Measurements from ENCODE around the gene DSG3.
A peak's percentile ranks its signal among the peaks of the same experiment; 100 is the strongest.
"Not testable (repeated sequence)": the region's sequence is repeated elsewhere in the genome, so short reads cannot be mapped to it uniquely, and the experiment has no call there.

Gene DSG3

GRCh38 chr18:31491586-31491985, 44.0 kb downstream of the DSG3 start:
- DNase-seq (ENCODE audit: low read depth) = no peak

GRCh38 chr18:31492671-31493070, 45.1 kb downstream of the DSG3 start:
- DNase-seq (ENCODE audit: low read depth) = no peak

- no peak for DNase-seq (ENCODE audit: low read depth)
These were observed 45.6 kb downstream of the DSG3 start for GRCh38 chr18:31493171-31493570.

DNA sequence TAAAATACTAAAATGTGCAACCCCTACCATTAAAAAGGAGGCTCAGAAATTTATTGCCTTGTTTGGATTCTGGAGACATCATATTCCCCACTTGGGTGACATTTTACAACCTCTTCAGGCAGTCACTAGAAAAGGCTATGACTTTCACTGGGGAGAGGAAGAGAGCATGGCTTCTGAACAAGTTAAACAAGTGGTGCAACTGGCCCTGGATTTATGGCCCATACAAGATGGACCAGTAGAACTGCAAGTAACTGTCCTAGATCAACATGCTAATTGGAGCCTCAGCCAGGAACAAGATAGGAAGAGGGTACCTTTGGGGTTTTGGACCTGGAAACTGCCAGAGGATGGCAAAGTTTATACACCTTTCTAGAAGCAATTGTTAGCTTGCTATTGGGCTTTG, 46.4 kb downstream of the DSG3 start:
- DNase-seq (ENCODE audit: low read depth) = no peak

DNA sequence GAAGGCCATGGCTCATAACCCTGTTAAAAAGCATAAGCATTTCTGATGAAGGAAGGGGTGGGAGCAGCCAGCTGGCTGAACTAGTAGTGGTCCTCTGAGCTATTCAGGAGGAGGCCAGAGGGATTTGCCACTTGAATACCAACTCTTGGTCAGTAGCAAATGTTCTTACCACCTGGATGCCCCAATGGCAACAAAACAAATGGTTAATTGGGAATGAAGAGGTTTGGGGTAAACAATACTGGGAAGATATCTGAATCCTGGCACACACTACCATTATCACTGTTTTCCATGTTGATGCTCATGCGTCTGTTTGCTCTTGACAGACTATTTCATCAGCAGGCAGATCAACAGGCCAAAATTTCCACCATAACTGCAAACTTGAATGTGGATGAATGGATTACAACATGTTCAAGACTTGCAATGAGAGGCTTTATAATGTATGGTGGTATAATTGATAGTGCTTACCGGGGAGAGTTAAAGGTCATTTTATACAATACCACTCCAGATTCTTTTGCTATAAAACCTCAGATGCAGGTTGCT, 47.2 kb downstream of the DSG3 start:
- not testable (repeated sequence) for DNase-seq (ENCODE audit: low read depth)

GRCh38 chr18:31497404-31497835, 49.9 kb downstream of the DSG3 start:
- DNase-seq (ENCODE audit: low read depth) = no peak

GRCh38 chr18:31497836-31498573, 50.5 kb downstream of the DSG3 start, which contains the start of gene DSG2:
Gene DSG2, plus strand, starts transcription at chr18:31498177. Its CDS starts 75 bp downstream, at chr18:31498252.
- peak; percentile 27 for DNase-seq (ENCODE audit: low read depth)

DNA sequence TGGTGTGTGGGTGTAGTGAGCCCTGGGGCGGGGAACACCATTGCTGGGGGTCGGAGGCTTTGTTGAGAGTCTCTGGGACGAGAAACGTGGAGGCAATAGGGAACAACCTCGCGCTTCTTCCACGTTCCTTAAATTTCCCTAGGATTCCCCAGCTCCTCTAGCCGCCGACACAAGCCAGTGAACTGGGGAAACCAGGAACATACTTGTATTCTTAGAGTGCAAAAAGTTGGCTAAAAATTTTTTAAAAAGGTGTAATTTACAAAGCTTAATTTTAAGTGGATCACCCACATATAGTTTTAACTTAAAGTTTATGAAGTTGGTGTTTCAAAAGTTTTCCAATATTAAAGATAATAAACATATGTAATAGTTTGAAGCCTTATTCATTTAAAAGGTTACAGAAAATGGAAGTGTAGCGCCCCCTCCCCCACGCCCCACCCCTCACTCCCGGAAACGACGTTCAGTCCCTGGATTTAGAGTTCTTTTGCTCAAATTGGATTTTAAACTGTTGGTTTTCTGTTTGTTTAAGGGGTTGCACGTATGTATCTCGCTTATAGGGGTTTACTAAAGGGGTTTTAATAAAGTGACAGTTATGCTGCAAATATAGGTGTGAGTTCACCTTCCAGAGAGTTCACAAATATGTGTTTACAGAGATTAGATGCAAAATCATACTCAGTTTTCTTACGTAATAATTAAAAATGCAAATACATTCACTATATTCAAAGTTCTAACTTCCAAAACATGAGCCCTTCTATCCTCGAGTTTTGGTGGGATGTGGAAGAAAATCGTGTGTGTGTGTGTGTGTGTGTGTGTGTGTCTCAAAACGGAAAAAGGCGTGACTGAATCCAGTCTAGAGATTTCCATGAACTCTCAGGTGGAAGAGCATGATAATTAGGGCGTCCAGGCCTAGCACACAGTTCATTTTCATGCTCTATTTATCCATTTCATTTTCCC, 51.3 kb downstream of the DSG3 start:
- DNase-seq (ENCODE audit: low read depth) = no peak

DNA sequence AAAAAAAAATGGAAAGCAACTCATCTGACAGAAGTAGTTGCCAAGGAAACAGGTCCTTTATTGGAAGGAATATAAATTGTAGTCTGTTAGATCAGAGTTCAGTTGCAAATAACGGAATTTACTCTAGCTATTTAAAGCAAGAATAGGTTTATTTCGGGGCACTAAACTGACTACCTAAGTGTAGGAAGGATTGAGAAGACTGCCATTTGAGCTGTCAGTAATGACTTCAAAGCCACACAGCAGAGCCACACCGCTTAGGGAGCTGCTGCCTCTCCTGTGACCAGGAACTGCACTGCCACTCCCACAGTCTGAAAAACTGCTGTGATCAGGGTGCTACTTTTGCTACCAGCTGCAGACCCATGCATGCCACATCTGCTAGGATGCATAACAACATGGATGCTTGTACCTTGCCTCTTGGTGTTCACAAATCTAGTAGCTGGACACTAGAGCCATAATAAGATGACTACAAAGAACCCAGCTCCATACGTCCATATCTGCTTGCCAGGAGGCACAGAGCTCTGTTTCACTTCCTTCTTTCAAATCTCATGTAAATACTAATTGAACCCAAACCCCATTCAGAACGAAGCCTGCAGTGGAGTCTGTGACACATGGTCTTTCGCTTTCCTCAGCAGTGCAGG, 52.6 kb downstream of the DSG3 start:
- DNase-seq (ENCODE audit: low read depth) = no peak

DNA sequence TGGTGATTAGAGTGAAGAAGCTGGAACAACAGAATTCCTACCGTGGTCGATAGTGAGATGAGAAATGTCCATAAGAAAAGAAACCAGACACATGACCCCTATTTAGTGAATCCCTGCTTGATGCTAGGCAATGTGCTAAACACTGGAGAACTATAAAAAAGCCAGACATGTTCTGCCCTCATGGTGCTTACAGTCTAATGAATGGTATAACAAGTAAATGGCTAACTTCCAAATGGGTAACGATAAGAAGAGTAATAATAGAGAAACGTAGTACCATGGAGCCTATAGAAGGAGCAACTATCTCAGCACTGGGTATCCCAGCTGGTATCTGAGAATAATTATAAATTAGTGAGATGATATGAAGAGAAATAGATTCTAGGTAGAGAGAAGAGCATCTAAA, 55.5 kb downstream of the DSG3 start:
- no peak for DNase-seq (ENCODE audit: low read depth)

DNA sequence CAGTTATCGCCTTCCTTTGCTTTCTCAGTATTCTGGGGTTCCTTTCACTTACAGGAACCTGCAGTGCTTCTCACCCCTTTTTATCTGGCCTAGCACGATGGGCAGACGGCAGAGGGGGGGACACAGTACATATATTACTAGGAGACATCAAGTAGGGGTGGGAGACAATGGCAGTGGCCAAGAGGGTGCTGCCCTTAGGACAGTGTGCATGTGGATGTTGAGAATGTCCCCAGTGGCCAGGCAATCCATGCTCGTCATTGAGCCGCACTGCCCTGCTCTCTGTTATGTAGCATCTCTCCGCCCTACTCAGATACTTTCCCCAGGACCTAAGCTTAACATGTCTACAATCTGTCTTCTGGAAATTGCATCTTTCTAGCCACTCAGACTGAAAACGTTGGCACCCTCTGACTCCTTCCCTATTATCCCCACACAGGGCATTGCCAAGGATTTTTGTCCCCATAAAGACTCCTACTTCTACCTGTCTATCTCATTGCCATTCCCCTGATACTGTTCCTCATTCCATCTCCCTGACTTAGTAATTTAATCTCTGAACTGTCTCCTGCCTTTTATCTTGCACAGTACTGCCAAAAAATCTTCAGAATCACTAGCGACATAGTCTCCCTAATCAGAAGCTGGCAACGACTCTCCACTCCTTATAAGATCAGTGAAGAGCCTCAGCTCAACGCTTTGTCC, 57.1 kb downstream of the DSG3 start:
- DNase-seq (ENCODE audit: low read depth) = no peak

- no peak for DNase-seq (ENCODE audit: low read depth)
These were observed 57.6 kb downstream of the DSG3 start for GRCh38 chr18:31505156-31505555.

DNA sequence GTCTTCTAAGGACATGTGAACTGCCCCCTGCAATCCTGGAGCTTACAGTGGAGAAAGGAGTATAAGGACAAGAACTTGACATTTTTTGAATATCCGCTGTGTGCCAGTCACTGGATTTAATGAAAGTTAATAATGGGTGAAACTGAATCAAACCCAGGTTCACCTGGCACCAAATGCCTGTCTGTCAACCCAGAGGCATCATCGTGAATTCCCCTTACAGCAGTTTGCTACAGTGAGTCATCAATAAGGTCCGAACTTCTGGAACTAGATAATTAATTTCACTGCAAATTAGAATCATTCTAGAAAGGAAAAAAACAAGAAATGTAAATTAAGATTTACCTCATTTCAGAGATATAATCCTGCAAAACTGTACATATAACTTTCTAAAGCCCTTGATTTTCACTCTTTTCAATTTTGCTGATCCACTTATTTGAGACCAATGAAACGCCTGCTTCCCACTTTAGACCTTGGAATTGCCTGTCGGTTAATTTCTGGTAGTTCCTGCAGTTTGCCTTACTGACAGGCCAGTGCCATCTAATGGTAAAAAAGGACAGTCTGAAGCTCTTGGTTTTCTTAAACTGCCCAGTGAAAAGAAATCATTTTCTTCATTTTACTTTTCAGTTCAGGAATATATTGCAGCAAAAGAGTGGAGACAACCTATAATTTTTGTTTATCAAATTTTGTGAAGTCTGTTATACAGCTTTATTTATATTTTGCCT, 58.6 kb downstream of the DSG3 start:
- DNase-seq (ENCODE audit: low read depth) = peak; percentile 23

DNA sequence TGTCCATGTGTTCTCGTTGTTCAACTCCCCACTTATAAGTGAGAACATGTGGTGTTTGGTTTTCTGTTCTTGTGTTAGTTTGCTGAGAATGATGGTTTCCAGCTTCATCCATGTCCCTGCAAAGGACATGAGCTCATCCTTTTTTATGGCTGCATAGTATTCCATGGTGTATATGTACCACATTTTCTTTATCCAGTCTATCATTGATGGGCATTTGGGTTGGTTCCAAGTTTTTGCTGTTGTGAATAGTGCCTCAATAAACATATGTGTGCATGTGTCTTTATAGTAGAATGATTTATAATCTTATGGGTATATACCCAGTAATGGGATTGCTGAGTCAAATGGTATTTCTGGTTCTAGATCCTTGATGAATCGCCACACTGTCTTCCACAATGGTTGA, 59.6 kb downstream of the DSG3 start:
- not testable (repeated sequence) for DNase-seq (ENCODE audit: low read depth)

DNA sequence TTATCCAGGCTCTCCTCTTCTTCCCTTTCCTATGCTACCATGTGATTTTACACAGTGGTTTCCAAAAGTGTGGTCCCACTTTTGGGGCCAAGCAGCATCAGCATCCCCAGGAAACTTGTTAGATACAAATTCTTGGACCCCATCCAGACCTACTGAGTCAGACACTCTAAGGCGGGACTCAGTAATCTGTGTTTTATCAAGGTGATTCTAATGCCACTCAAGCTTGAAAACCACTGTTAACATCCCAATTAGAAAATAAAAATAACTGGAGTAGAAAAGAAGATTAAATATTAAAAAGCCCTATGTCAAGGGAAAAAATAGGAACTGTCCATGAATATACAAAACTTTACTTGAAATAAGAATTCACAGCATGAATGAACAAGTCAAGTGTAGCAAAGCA, 61.2 kb downstream of the DSG3 start:
- peak; percentile 18 for DNase-seq (ENCODE audit: low read depth)

DNA sequence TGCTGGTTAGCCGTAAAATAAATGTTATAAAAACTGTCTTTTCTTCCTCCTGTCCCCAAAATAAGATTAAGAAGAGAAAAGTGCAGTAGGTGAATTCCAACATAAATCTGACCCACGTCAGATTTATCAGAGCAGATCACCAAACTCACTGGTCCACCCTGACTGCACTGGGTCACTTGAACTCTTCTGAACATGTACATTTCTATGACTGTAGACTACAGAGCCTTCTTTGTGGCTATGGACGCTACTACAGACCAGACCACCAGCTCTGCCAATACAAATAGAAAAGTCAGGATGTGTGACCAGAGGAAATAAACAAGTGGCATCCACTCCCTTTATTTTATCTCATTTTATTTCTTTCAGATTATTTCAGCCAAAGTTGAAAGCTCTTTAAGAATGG, 62.0 kb downstream of the DSG3 start:
- DNase-seq (ENCODE audit: low read depth) = no peak

DNA sequence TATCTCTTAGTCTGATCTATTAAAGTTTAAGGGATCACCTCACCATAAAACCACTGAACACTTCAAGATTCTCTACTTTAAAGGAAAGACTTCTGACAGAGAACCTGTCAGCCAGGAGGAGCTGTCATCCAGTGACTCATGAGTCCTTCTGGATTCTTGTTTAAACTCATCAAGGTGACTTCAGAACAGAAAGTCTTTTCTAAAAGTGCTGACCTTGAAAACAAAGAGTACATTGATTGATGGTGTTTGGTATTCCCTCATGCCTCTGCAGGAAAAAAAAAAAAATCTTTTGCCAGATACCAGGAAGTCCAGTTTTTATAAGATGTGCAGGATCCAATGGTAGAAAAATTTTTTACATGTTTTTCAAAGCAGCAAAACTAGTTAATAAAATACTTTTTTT, 62.8 kb downstream of the DSG3 start:
- DNase-seq (ENCODE audit: low read depth) = no peak

GRCh38 chr18:31511098-31511497, 63.6 kb downstream of the DSG3 start:
- no peak for DNase-seq (ENCODE audit: low read depth)

- DNase-seq (ENCODE audit: low read depth) = peak; percentile 82
These were observed 64.7 kb downstream of the DSG3 start for GRCh38 chr18:31512203-31512764.

DNA sequence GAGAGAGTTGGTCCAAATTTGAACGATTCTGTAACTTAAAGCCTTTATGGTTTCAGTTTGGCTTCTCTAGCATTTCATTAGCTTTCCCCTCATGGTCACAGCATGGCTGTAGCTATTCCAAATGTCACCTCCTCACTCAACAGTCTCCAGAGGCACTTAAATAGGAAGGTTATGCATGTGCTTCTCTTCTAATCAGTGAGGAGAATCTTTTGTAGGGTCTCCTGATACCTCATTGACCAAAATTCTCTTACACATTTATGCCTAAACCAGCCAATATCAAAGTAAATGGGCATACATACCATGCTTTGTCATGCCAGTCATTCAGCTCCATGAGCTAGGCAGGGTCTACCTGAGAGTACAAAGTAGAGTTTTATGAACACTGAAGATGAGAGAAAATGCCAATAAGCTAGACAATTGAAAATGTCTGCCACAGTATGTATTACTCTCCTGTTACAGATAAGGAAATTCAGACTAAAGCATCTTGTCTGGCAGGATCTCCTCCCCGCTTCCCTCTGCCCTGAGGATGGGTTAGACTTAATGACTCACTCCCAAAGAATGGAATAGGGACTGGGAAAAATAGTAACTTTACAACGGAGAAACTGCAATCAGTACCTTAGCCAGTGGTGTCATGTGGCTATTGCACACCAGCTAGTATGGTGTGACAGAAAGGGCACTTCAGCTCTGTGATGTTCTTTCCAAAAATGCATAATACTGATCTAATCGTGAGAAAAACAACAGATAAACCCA, 65.8 kb downstream of the DSG3 start:
- DNase-seq (ENCODE audit: low read depth) = peak; percentile 70

All from iris pigment epithelial cell (primary cell).